Measurements from ENCODE around the gene BST2.

GRCh38 chr19:17436874-17437267 is 31.4 kb upstream of the BST2 start:
- TF ChIP-seq POLR2AphosphoS5 (IDR thresholded peaks at IDR 0.05) (no peak), CTCF (IDR thresholded peaks at IDR 0.05) (no peak)

Measured in upper lobe of left lung (tissue), 4 donors.